Caco-2 (cell line): ENCODE data around the gene BRD3OS. TPM values are rescaled to one million over a fixed set of nuclear protein-coding genes. Genes with fewer than 3 reads are reported as not detected.

Source experiments
- BruUV-seq: library from RNA; stranded (reverse); fragments of 400-500 nt; replicated peaks from 2 replicates; lab custom pipeline; 2021; lab: Mats Ljungman, UMichigan
- CTCF ChIA-PET: fragments of 300-600 bp; sonication (Branson Sonifier 250); formaldehyde crosslinking; loops from one replicate; lab custom pipeline; 2022; ENCODE audit warnings: antibody characterized with exemption; lab: Charles Lee
- POLR2A ChIA-PET: fragments of 300-600 bp; sonication (Branson Sonifier 250); formaldehyde crosslinking; loops from one replicate; lab custom pipeline; 2022; ENCODE audit warnings: antibody characterized with exemption; lab: Charles Lee
- DNase-seq, 2 experiments: peaks; one replicate each; pipeline versions ENCODE4 v3.0.0 to v3.0.0-alpha.2; 2020 to 2022
- H3K27me3 ChIP-seq: replicated peaks from 2 replicates; pipeline ENCODE4 v1.6.0; 2011; ENCODE audit warnings: low read length; ENCODE audit not compliant: control insufficient read depth, insufficient read depth
- H3K36me3 ChIP-seq: 2 replicates; pipeline ENCODE4 v1.5.1; 2011; ENCODE audit warnings: low read length; ENCODE audit not compliant: control insufficient read depth, insufficient read depth
- H3K4me1 ChIP-seq: fragments of 250-450 bp; sonication (Bioruptor Pico); 2 replicates; pipeline ENCODE4 v1.5.1; 2020; ENCODE audit warnings: mild to moderate bottlenecking
- H3K4me3 ChIP-seq: 2 replicates; pipeline ENCODE4 v1.5.1; 2011; ENCODE audit warnings: low read depth, mild to moderate bottlenecking, control low read depth, low read length
- H3K9me3 ChIP-seq: fragments of 250-450 bp; sonication (Bioruptor Pico); 2 replicates; pipeline ENCODE4 v1.5.1; 2020; ENCODE audit warnings: mild to moderate bottlenecking, moderate library complexity
- H3K27ac Mint-ChIP-seq: one replicate; pipeline ENCODE4 v1.8.0; 2022; ENCODE audit warnings: mixed read lengths; ENCODE audit not compliant: unreplicated experiment
- H3K27me3 Mint-ChIP-seq: one replicate; pipeline ENCODE4 v1.8.0; 2022; ENCODE audit warnings: mixed read lengths; ENCODE audit not compliant: insufficient read depth, unreplicated experiment
- H3K36me3 Mint-ChIP-seq: one replicate; pipeline ENCODE4 v1.8.0; 2022; ENCODE audit warnings: mild to moderate bottlenecking, mixed read lengths; ENCODE audit not compliant: insufficient read depth, unreplicated experiment
- H3K4me1 Mint-ChIP-seq: one replicate; pipeline ENCODE4 v1.8.0; 2022; ENCODE audit warnings: low read depth, mixed read lengths; ENCODE audit not compliant: unreplicated experiment
- H3K4me3 Mint-ChIP-seq: one replicate; pipeline ENCODE4 v1.8.0; 2022; ENCODE audit warnings: mild to moderate bottlenecking, moderate library complexity, mixed read lengths; ENCODE audit not compliant: unreplicated experiment
- H3K9me3 Mint-ChIP-seq: one replicate; pipeline ENCODE4 v1.8.0; 2022; ENCODE audit warnings: mixed read lengths; ENCODE audit not compliant: unreplicated experiment
- CTCF ChIP-seq, 2 experiments: fragments of 200-600 bp in 1 of 2; IDR thresholded peaks; 1 replicate in 1 of 2; 2 replicates in 1 of 2; pipeline versions ENCODE4 v1.5.1 to v1.8.0; 2011 to 2022; ENCODE audit warnings: antibody characterized with exemption in 1 of 2, control low read depth in 1 of 2, inconsistent platforms in 1 of 2, low read depth in 1 of 2, low read length in 1 of 2, mild to moderate bottlenecking in 1 of 2, moderate library complexity in 1 of 2; ENCODE audit not compliant: insufficient read depth in 1 of 2, severe bottlenecking in 1 of 2, unreplicated experiment in 1 of 2
- intact Hi-C: fragments of 100-400 bp; cut with micrococcal nuclease; formaldehyde crosslinking; loops from one replicate; pipeline ENCODE4 v1.10.0; 2022; ENCODE audit not compliant: unreplicated experiment
- total RNA-seq: library from RNA; stranded (reverse); gene quantifications from 2 replicates; pipeline ENCODE4 v1.2.3, GENCODE V29; 2022

Gene BRD3OS
- total RNA-seq, 1 experiment from 2014 or later, result 9.4 TPM

DNA sequence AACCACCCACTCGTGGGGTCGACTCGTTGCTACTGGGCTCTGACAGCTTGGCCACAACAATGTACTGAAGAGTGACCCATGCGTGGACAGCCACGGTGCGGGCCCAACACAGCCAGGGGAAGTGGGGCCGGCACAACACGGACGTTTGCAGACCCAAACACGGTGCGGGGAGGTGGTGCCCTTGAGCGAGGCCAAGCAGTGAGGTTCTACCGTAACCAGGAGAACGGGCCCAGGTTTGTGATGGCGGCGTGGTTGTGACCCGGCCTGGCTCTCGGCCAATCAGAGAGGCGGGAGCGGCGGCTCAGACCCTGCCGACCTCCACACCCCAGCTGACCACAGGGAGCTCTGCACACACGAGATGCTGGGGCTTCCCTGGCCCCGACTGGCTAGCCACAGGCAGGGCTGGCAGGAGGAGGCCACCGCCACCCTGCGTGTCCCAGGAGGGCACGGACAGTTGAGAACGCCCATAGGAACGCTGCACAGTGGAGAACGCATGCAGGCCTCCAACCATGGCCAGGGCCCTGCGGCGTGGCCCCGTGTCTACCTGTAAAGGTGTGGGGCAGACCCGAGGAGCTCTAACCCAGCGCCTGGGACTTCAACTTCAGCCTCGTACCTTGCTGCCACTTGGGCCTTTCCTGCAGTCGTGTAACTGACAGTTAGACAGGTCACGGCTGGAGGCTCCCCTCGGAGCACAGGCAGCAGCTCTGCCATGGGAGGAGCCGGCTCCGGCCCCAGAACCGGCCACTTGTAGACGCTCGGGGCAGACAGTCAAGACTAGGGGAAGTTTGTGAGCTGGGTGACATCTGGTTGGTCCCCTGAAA is 28.9 kb downstream of the BRD3OS start:
- Histone ChIP-seq H3K4me1 (no peaks in the 10 kb centered on the region), H3K27me3 (no peaks in the 10 kb centered on the region), H3K36me3 (peaks cover 3% of the 10 kb centered on the region), H3K9me3 (no peaks in the 10 kb centered on the region), H3K4me3 (no peak overlapping the region)
- no peak for TF ChIP-seq CTCF (IDR thresholded peaks at IDR 0.05; ENCODE audit: insufficient read depth in 1 of 2, low read depth in 1 of 2, low read length in 1 of 2, severe bottlenecking in 1 of 2, unreplicated experiment in 1 of 2)
- no peaks in the 10 kb centered on the region for H3K9me3 Mint-ChIP-seq
- no peaks in the 10 kb centered on the region for H3K4me1 Mint-ChIP-seq
- ChIA-PET CTCF (no interaction called here), POLR2A (no interaction called here)
- no peak overlapping the region for H3K27ac Mint-ChIP-seq
- no TSS peak for BruUV-seq
- peaks cover 47% of the 10 kb centered on the region for H3K36me3 Mint-ChIP-seq
- no peaks in the 10 kb centered on the region for H3K27me3 Mint-ChIP-seq
- intact Hi-C loops, result no loop called here
- DNase-seq, result no peak
- H3K4me3 Mint-ChIP-seq, result no peak overlapping the region

GRCh38 chr9:134054891-134055811 is 29.9 kb downstream of the BRD3OS start:
- no peak for DNase-seq
- ChIA-PET POLR2A (no interaction called here), CTCF (no interaction called here)
- H3K4me1 ChIP-seq, result no peaks in the 10 kb centered on the region
- H3K36me3 ChIP-seq, result peaks cover 3% of the 10 kb centered on the region
- H3K4me3 Mint-ChIP-seq, result no peak overlapping the region
- H3K9me3 Mint-ChIP-seq, result no peaks in the 10 kb centered on the region
- BruUV-seq, result no TSS peak
- H3K9me3 ChIP-seq, result no peaks in the 10 kb centered on the region
- no peaks in the 10 kb centered on the region for H3K27me3 ChIP-seq
- no peak overlapping the region for H3K27ac Mint-ChIP-seq
- no peak for TF ChIP-seq CTCF (IDR thresholded peaks at IDR 0.05; ENCODE audit: insufficient read depth in 1 of 2, low read depth in 1 of 2, low read length in 1 of 2, severe bottlenecking in 1 of 2, unreplicated experiment in 1 of 2)
- peaks cover 43% of the 10 kb centered on the region for H3K36me3 Mint-ChIP-seq
- intact Hi-C loops, result no loop called here
- H3K4me3 ChIP-seq, result no peak overlapping the region
- H3K4me1 Mint-ChIP-seq, result no peaks in the 10 kb centered on the region
- no peaks in the 10 kb centered on the region for H3K27me3 Mint-ChIP-seq

DNA sequence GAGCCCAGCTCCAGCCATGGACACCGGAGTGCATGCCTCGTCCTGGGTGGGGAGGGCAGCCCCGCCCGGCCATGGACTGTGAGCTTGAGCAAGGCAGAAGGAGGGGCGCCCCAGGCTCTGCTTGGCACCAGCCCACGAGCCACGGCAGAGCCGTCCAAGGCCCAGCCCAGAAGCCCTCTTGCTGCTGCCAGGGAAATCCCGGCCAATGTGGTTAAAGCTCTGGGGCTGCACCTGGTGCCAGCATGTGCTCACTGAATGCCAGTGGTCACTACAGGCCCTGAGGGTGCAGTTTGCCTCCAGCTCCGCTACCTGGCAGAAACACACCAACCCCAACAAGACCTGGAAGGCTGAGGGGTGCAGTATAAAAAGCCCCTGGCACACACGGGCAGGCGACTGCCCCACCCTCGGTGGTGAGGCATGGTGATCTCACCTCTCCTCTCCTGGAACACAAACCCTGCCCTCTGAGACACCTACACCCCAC is 30.7 kb downstream of the BRD3OS start:
- Mint-ChIP-seq H3K4me3 (no peak overlapping the region), H3K36me3 (peaks cover 35% of the 10 kb centered on the region), H3K27me3 (no peaks in the 10 kb centered on the region), H3K9me3 (no peaks in the 10 kb centered on the region), H3K27ac (no peak overlapping the region), H3K4me1 (no peaks in the 10 kb centered on the region)
- intact Hi-C loops, result no loop called here
- Histone ChIP-seq H3K36me3 (peaks cover 3% of the 10 kb centered on the region), H3K4me3 (no peak overlapping the region), H3K27me3 (no peaks in the 10 kb centered on the region), H3K9me3 (no peaks in the 10 kb centered on the region), H3K4me1 (no peaks in the 10 kb centered on the region)
- no peak for TF ChIP-seq CTCF (IDR thresholded peaks at IDR 0.05; ENCODE audit: insufficient read depth in 1 of 2, low read depth in 1 of 2, low read length in 1 of 2, severe bottlenecking in 1 of 2, unreplicated experiment in 1 of 2)
- DNase-seq, result no peak
- CTCF ChIA-PET, result no interaction called here
- no TSS peak for BruUV-seq
- POLR2A ChIA-PET, result no interaction called here
